Thymus (tissue), 11 donors: ENCODE results near the gene BRPF3. TPM values are rescaled to one million over a fixed set of nuclear protein-coding genes. Genes with fewer than 3 reads are reported as not detected.

Source experiments
- DNase-seq, 9 donors: peaks; one replicate each; pipeline ENCODE4 v3.0.0-alpha.2; 2013; ENCODE audit warnings: low spot score in 9 of 9, low read depth in 6 of 9, missing footprints in 1 of 9
- H3K27ac ChIP-seq, 2 donors: one replicate each; pipeline ENCODE4 v1.5.1; 2013; ENCODE audit warnings: control low read depth in 1 of 2, low read depth in 1 of 2, low read length in 1 of 2, mild to moderate bottlenecking in 1 of 2, moderate library complexity in 1 of 2
- H3K27me3 ChIP-seq, 2 donors: one replicate each; pipeline ENCODE4 v1.5.1; 2013; ENCODE audit warnings: low read length in 1 of 2; ENCODE audit not compliant: control insufficient read depth in 2 of 2, insufficient read depth in 1 of 2
- H3K36me3 ChIP-seq, 2 donors: one replicate each; pipeline ENCODE4 v1.5.1; 2013; ENCODE audit warnings: low read length in 1 of 2, mild to moderate bottlenecking in 1 of 2, moderate library complexity in 1 of 2; ENCODE audit not compliant: control insufficient read depth in 2 of 2, insufficient read depth in 2 of 2
- H3K4me1 ChIP-seq, 2 donors: one replicate each; pipeline ENCODE4 v1.5.1; 2013; ENCODE audit warnings: low read length in 2 of 2; ENCODE audit not compliant: control insufficient read depth in 2 of 2, insufficient read depth in 2 of 2
- H3K4me3 ChIP-seq, 2 donors: one replicate each; pipeline ENCODE4 v1.5.1; 2013; ENCODE audit warnings: low read length in 2 of 2, control low read depth in 1 of 2, mild to moderate bottlenecking in 1 of 2
- H3K9me3 ChIP-seq, 2 donors: one replicate each; pipeline ENCODE4 v1.5.1; 2013; ENCODE audit warnings: low read length in 1 of 2, mild to moderate bottlenecking in 1 of 2; ENCODE audit not compliant: control insufficient read depth in 2 of 2, insufficient read depth in 1 of 2
- whole genome bisulfite sequencing: extraction: QIAGEN DNeasy Blood & Tissue Kit; methylation state at CpG from one replicate; pipeline ENCODE4 v1.1.7; 2013; 5-methylcytosine and 5-hydroxymethylcytosine counted together
- polyA plus RNA-seq: library from polyadenylated mRNA; stranded (reverse); fragments of 200-250 nt; gene quantifications from one replicate; pipeline ENCODE4 v1.2.3, GENCODE V29; 2013
- total RNA-seq: library from RNA; stranded (reverse); fragments of 120-200 nt; gene quantifications from one replicate; pipeline ENCODE4 v1.2.4, GENCODE V29; 2013
- donor health status: healthy.

BRPF3 gene
- total and polyA plus RNA-seq, 2 donors: 5.4 to 9.9 TPM

- Histone ChIP-seq H3K27me3 (no peaks in the 10 kb centered on the region), H3K27ac (no peak overlapping the region), H3K4me1 (no peaks in the 10 kb centered on the region), H3K9me3 (no peaks in the 10 kb centered on the region), H3K36me3 (peaks cover 50 to 55% of the 10 kb centered on the region in 2 donors), H3K4me3 (no peak overlapping the region)
- 98% methylated on average over 4 of the region's 4 CpGs for WGBS
- DNase-seq: no peak
Measured at GRCh38 chr6:36232172-36232571, 35.6 kb downstream of the BRPF3 start.

- no peaks in the 10 kb centered on the region for H3K27me3 ChIP-seq
- no peaks in the 10 kb centered on the region for H3K4me1 ChIP-seq
- no peaks in the 10 kb centered on the region for H3K9me3 ChIP-seq
- no peak overlapping the region for H3K4me3 ChIP-seq
- DNase-seq: no peak
- H3K36me3 ChIP-seq: peaks cover 20 to 29% of the 10 kb centered on the region in 2 donors
- no peak overlapping the region for H3K27ac ChIP-seq
- 55% methylated on average over 3 of the region's 3 CpGs for WGBS
Measured at GRCh38 chr6:36235309-36235708, 38.8 kb downstream of the BRPF3 start.

GRCh38 chr6:36235862-36236261 is 39.3 kb downstream of the BRPF3 start:
- Histone ChIP-seq H3K36me3 (peaks cover 14 to 23% of the 10 kb centered on the region in 2 donors), H3K27ac (no peak overlapping the region), H3K9me3 (no peaks in the 10 kb centered on the region), H3K4me3 (no peak overlapping the region), H3K4me1 (no peaks in the 10 kb centered on the region), H3K27me3 (no peaks in the 10 kb centered on the region)
- no peak for DNase-seq
- WGBS: 98% methylated on average over 17 of the region's 17 CpGs

- WGBS: 78% methylated on average over 5 of the region's 5 CpGs
- H3K27me3 ChIP-seq: no peaks in the 10 kb centered on the region
- no peak for DNase-seq
- no peak overlapping the region for H3K27ac ChIP-seq
- H3K9me3 ChIP-seq: no peaks in the 10 kb centered on the region
- no peak overlapping the region for H3K4me3 ChIP-seq
- H3K4me1 ChIP-seq: peaks cover 0 to 7% of the 10 kb centered on the region in 2 donors
- H3K36me3 ChIP-seq: peaks cover 0 to 1% of the 10 kb centered on the region in 2 donors
Measured at GRCh38 chr6:36239774-36240173, 43.2 kb downstream of the BRPF3 start.

- peak in 2 of 9 donors; percentile 5 to 21 for DNase-seq
- peaks cover 0 to 2% of the 10 kb centered on the region in 2 donors for H3K27me3 ChIP-seq
- H3K27ac ChIP-seq: no peak overlapping the region
- H3K4me3 ChIP-seq: no peak overlapping the region
- H3K36me3 ChIP-seq: no peaks in the 10 kb centered on the region
- peaks cover 0 to 2% of the 10 kb centered on the region in 2 donors for H3K9me3 ChIP-seq
- H3K4me1 ChIP-seq: peaks cover 0 to 17% of the 10 kb centered on the region in 2 donors
- 9% methylated on average over 10 of the region's 10 CpGs for WGBS
Measured at GRCh38 chr6:36241728-36242127, 45.2 kb downstream of the BRPF3 start.

- WGBS: 89% methylated on average over 5 of the region's 5 CpGs
- no peaks in the 10 kb centered on the region for H3K36me3 ChIP-seq
- DNase-seq: no peak
- H3K27me3 ChIP-seq: peaks cover 0 to 2% of the 10 kb centered on the region in 2 donors
- H3K4me3 ChIP-seq: no peak overlapping the region
- no peak overlapping the region for H3K27ac ChIP-seq
- peaks cover 0 to 5% of the 10 kb centered on the region in 2 donors for H3K9me3 ChIP-seq
- peaks cover 0 to 20% of the 10 kb centered on the region in 2 donors for H3K4me1 ChIP-seq
Measured at GRCh38 chr6:36242161-36242560, 45.6 kb downstream of the BRPF3 start.

GRCh38 chr6:36242626-36243025 is 46.1 kb downstream of the BRPF3 start:
- no peak for DNase-seq
- Histone ChIP-seq H3K27me3 (peaks cover 0 to 2% of the 10 kb centered on the region in 2 donors), H3K4me1 (peaks cover 0 to 20% of the 10 kb centered on the region in 2 donors), H3K4me3 (no peak overlapping the region), H3K27ac (no peak overlapping the region), H3K9me3 (peaks cover 0 to 5% of the 10 kb centered on the region in 2 donors), H3K36me3 (no peaks in the 10 kb centered on the region)
- 99% methylated on average over 4 of the region's 4 CpGs for WGBS

GRCh38 chr6:36243562-36244212 is 47.1 kb downstream of the BRPF3 start:
- Histone ChIP-seq H3K9me3 (peaks cover 0 to 5% of the 10 kb centered on the region in 2 donors), H3K4me3 (no peak overlapping the region), H3K27ac (no peak overlapping the region), H3K36me3 (no peaks in the 10 kb centered on the region), H3K4me1 (peaks cover 0 to 20% of the 10 kb centered on the region in 2 donors), H3K27me3 (peaks cover 0 to 2% of the 10 kb centered on the region in 2 donors)
- WGBS: 83% methylated on average over 3 of the region's 3 CpGs
- DNase-seq: no peak

- peaks cover 0 to 20% of the 10 kb centered on the region in 2 donors for H3K4me1 ChIP-seq
- peaks cover 0 to 5% of the 10 kb centered on the region in 2 donors for H3K9me3 ChIP-seq
- H3K27ac ChIP-seq: no peak overlapping the region
- H3K36me3 ChIP-seq: no peaks in the 10 kb centered on the region
- 96% methylated on average over 8 of the region's 8 CpGs for WGBS
- peaks cover 0 to 2% of the 10 kb centered on the region in 2 donors for H3K27me3 ChIP-seq
- no peak overlapping the region for H3K4me3 ChIP-seq
- no peak for DNase-seq
Measured at GRCh38 chr6:36244641-36245280, 48.2 kb downstream of the BRPF3 start.
